MM.1S (cell line): Measurements from ENCODE around the gene BCR.

Source experiments
- DNase-seq: peaks from one replicate; pipeline ENCODE4 v3.0.0-alpha.2; 2015
- H2AFZ ChIP-seq: fragments of 300-600 bp; sonication (generic); 2 replicates; pipeline ENCODE4 v1.6.0; 2016; ENCODE audit warnings: antibody characterized with exemption, low read length
- H3F3A ChIP-seq: fragments of 300-600 bp; sonication (generic); 2 replicates; pipeline ENCODE4 v1.6.1; 2016; ENCODE audit warnings: mild to moderate bottlenecking, antibody characterized with exemption, low read length, moderate library complexity, mixed read lengths; ENCODE audit not compliant: insufficient read depth
- H3K27ac ChIP-seq: fragments of 300-600 bp; sonication (generic); 2 replicates; pipeline ENCODE4 v1.5.1; 2016; ENCODE audit warnings: mild to moderate bottlenecking, low read length
- H3K27me3 ChIP-seq: fragments of 300-600 bp; sonication (generic); replicated peaks from 2 replicates; pipeline ENCODE4 v1.6.0; 2016; ENCODE audit warnings: low read length; ENCODE audit not compliant: insufficient read depth
- H3K36me3 ChIP-seq: fragments of 300-600 bp; sonication (generic); replicated peaks from 2 replicates; pipeline ENCODE4 v1.6.1; 2016; ENCODE audit warnings: mild to moderate bottlenecking, low read length, mixed read lengths; ENCODE audit not compliant: insufficient read depth
- H3K4me1 ChIP-seq: fragments of 300-600 bp; sonication (generic); 2 replicates; pipeline ENCODE4 v1.6.1; 2016; ENCODE audit warnings: low read length, mixed read lengths
- H3K4me2 ChIP-seq: fragments of 300-600 bp; sonication (generic); 2 replicates; pipeline ENCODE4 v1.6.0; 2016; ENCODE audit warnings: low read depth, low read length
- H3K4me3 ChIP-seq: fragments of 300-600 bp; sonication (generic); 2 replicates; pipeline ENCODE4 v1.5.1; 2016; ENCODE audit warnings: low read length, mixed read lengths
- H3K79me2 ChIP-seq: fragments of 300-600 bp; sonication (generic); 2 replicates; pipeline ENCODE4 v1.6.1; 2016; ENCODE audit warnings: mixed run types, low read length, mixed read lengths
- H3K9ac ChIP-seq: fragments of 300-600 bp; sonication (generic); 2 replicates; pipeline ENCODE4 v1.6.1; 2016; ENCODE audit warnings: low read length, mixed read lengths
- H3K9me2 ChIP-seq: fragments of 300-600 bp; sonication (generic); replicated peaks from 2 replicates; pipeline ENCODE4 v1.6.1; 2016; ENCODE audit warnings: mild to moderate bottlenecking, low read length, mixed read lengths; ENCODE audit not compliant: insufficient read depth
- H3K9me3 ChIP-seq: fragments of 300-600 bp; sonication (generic); replicated peaks from 2 replicates; pipeline ENCODE4 v1.6.1; 2016; ENCODE audit warnings: mild to moderate bottlenecking, low read length, mixed read lengths; ENCODE audit not compliant: insufficient read depth
- H4K20me1 ChIP-seq: fragments of 300-600 bp; sonication (generic); 2 replicates; pipeline ENCODE4 v1.6.1; 2016; ENCODE audit warnings: mild to moderate bottlenecking, low read length, moderate library complexity, mixed read lengths; ENCODE audit not compliant: insufficient read depth
- EZH2 ChIP-seq: fragments of 300-600 bp; sonication (generic); optimal IDR thresholded peaks from 2 replicates; pipeline ENCODE3; 2017; ENCODE audit warnings: low read depth, mild to moderate bottlenecking, antibody characterized with exemption, low read length, mixed read lengths
- EZH2phosphoT487 ChIP-seq: fragments of 300-600 bp; sonication (generic); IDR thresholded peaks from 2 replicates; pipeline ENCODE4 v1.6.1; 2018; ENCODE audit warnings: antibody characterized with exemption, low read length
- TF ChIP-seq, protein P1 (sequence below): fragments of 300-600 bp; sonication (generic); IDR thresholded peaks from 2 replicates; pipeline ENCODE4 v1.5.1; 2016; ENCODE audit warnings: antibody characterized with exemption, low read length, mixed read lengths

The BCR gene

DNA sequence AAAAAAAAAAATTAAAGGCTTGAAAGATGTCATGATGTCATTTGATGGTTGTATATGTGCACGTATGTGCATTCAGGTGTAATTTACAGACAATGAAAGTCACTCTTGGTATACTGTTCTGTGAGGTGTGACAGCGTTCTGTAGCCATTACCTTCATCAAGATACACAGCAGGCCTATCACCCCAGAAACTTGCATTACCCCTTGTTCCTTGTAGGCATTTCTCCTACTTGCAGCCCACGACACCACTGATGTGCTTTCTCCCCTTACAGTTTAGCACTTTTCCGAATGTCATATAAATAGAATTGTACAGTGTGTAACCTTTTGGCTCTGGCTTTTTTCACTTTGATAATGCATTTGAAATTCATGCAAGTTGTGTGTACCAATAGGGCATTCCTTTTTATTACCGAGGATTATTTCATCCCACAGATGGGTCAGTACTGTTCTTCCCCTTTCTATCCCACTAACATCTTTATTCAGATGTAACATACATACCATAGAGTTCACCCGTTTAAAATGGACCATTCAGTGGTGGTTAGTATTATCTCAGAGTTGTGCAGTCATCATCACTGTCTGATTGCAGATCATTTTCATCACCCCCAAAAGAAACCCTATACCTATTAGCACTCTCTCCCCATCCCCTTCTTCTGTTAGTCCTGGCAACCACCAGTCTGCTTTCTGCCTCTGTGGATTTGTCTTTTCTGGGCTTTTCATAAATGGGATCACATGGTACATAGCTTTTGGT, 30.3 kb downstream of the BCR start:
- Histone ChIP-seq H4K20me1 (peaks cover 65% of the 10 kb centered on the region), H3K79me2 (peaks cover 97% of the 10 kb centered on the region), H3F3A (no peaks in the 10 kb centered on the region; the same call in 1 of the 2 replicates), H3K27me3 (no peaks in the 10 kb centered on the region), H3K27ac (no peak overlapping the region), H3K9me2 (no peaks in the 10 kb centered on the region), H3K4me1 (peaks cover 5% of the 10 kb centered on the region), H3K36me3 (no peaks in the 10 kb centered on the region), H3K9me3 (no peaks in the 10 kb centered on the region), H3K4me2 (no peak overlapping the region), H3K4me3 (no peak overlapping the region), H3K9ac (no peak overlapping the region), H2AFZ (no peak overlapping the region)
- TF ChIP-seq EZH2phosphoT487 (no peak), EZH2 (no peak)
- TF ChIP-seq, protein P1, sequence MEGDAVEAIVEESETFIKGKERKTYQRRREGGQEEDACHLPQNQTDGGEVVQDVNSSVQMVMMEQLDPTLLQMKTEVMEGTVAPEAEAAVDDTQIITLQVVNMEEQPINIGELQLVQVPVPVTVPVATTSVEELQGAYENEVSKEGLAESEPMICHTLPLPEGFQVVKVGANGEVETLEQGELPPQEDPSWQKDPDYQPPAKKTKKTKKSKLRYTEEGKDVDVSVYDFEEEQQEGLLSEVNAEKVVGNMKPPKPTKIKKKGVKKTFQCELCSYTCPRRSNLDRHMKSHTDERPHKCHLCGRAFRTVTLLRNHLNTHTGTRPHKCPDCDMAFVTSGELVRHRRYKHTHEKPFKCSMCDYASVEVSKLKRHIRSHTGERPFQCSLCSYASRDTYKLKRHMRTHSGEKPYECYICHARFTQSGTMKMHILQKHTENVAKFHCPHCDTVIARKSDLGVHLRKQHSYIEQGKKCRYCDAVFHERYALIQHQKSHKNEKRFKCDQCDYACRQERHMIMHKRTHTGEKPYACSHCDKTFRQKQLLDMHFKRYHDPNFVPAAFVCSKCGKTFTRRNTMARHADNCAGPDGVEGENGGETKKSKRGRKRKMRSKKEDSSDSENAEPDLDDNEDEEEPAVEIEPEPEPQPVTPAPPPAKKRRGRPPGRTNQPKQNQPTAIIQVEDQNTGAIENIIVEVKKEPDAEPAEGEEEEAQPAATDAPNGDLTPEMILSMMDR, result no peak
- no peak for DNase-seq

DNA sequence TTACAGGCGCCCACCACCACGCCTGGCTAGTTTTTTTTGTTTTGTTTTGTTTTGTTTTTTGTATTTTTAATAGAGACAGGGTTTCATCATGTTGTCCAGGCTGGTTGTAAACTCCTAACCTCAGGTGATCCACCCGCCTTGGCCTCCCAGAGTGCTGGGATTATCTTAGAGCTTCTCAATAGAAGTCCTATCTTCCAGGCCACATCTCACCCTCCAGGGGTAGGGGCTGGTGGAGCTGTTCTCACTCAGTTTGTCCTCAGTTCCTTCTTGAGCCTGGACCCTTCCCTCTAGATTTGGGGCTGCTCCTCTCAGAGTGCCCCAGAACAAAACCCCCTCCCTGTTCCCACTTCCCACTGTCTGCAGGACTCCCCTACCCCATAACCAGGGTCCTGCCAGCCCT, 31.3 kb downstream of the BCR start:
- Histone ChIP-seq H2AFZ (no peak overlapping the region), H3K4me3 (no peak overlapping the region), H3K9me3 (no peaks in the 10 kb centered on the region), H4K20me1 (peaks cover 71% of the 10 kb centered on the region), H3K27ac (no peak overlapping the region), H3K79me2 (peaks cover 97% of the 10 kb centered on the region), H3K36me3 (no peaks in the 10 kb centered on the region), H3K9ac (no peak overlapping the region), H3K4me2 (no peak overlapping the region), H3K9me2 (no peaks in the 10 kb centered on the region), H3F3A (no peaks in the 10 kb centered on the region; the same call in 1 of the 2 replicates), H3K27me3 (no peaks in the 10 kb centered on the region), H3K4me1 (no peaks in the 10 kb centered on the region)
- no peak for DNase-seq
- TF ChIP-seq EZH2phosphoT487 (no peak), EZH2 (no peak)
- TF ChIP-seq, protein P1, result no peak

- Histone ChIP-seq H3K4me3 (no peak overlapping the region), H3K4me1 (0 out of 2 replicates have a peak, but pooled peaks cover 3% of the 10 kb centered on the region), H3F3A (no peaks in the 10 kb centered on the region; the same call in 1 of the 2 replicates), H2AFZ (no peak overlapping the region), H3K79me2 (peaks cover 98% of the 10 kb centered on the region), H3K9me2 (no peaks in the 10 kb centered on the region), H3K36me3 (no peaks in the 10 kb centered on the region), H3K9ac (no peak overlapping the region), H3K9me3 (no peaks in the 10 kb centered on the region), H4K20me1 (peaks cover 75% of the 10 kb centered on the region), H3K27ac (no peak overlapping the region), H3K4me2 (no peak overlapping the region), H3K27me3 (no peaks in the 10 kb centered on the region)
- DNase-seq, result no peak
- no peak for TF ChIP-seq EZH2
- TF ChIP-seq EZH2phosphoT487, result no peak
- TF ChIP-seq, protein P1, result no peak
Observed at GRCh38 chr22:23212061-23213021, 32.0 kb downstream of the BCR start.
